ENCODE measurements around the gene KCTD14. TPM values are rescaled to one million over a fixed set of nuclear protein-coding genes. Genes with fewer than 3 reads are reported as not detected.
"Not testable (repeated sequence)": the region's sequence is repeated elsewhere in the genome, so short reads cannot be mapped to it uniquely, and the experiment has no call there.

KCTD14 gene
- total and polyA plus RNA-seq, 7 donors, result 2.5 to 22.8 (median 4.5) TPM

DNA sequence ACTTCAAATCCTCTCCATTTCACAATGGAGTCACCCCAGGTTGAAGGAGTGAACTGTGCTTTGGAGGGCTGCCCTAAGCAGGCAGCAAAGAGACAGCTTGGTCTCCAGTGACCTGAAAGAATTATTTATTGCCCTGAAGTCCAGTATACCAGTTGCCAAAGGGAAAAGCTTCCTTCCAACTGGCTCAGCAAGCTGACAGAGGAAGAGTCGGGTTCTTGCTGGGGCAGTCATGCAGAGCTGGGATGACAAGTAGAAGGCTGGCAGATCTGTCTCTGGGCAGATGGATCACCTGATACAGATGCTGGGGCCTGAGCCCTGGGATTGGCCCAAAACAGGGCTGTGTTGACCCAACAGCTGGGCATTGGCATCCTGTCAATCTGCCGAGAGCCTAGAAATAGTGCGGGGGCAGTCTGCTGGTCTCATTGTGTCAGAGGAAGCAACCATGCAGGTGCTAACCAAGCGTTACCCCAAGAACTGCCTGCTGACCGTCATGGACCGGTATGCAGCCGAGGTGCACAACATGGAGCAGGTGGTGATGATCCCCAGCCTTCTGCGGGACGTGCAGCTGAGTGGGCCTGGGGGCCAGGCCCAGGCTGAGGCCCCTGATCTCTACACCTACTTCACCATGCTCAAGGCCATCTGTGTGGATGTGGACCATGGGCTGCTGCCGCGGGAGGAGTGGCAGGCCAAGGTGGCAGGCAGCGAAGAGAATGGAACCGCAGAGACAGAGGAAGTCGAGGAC is 40.5 kb upstream of the KCTD14 start, which contains the start of gene THRSP:
THRSP (plus strand) TSS at position 422 of the 742 bp plus-strand sequence; CDS start at position 443, 21 bp downstream.
- Histone ChIP-seq H3K9me3 (no peaks in the 10 kb centered on the region), H3K27ac (no peak within 1 kb of the TSS), H3K4me3 (no peak within 1 kb of the TSS), H3K36me3 (peaks cover 0 to 14% (median 3%) of the 10 kb centered on the region in 4 donors), H3K27me3 (no peaks in the 10 kb centered on the region), H3K4me1 (peaks cover 0 to 8% (median 5%) of the 10 kb centered on the region in 4 donors)
- WGBS, 2 donors, result 95 to 96% methylated on average over 14 of the region's 14 CpGs
- TF ChIP-seq EP300 (IDR thresholded peaks at IDR 0.05), result no peak
- no peak for TF ChIP-seq POLR2A (IDR thresholded peaks at IDR 0.05)
- TF ChIP-seq, protein P1, sequence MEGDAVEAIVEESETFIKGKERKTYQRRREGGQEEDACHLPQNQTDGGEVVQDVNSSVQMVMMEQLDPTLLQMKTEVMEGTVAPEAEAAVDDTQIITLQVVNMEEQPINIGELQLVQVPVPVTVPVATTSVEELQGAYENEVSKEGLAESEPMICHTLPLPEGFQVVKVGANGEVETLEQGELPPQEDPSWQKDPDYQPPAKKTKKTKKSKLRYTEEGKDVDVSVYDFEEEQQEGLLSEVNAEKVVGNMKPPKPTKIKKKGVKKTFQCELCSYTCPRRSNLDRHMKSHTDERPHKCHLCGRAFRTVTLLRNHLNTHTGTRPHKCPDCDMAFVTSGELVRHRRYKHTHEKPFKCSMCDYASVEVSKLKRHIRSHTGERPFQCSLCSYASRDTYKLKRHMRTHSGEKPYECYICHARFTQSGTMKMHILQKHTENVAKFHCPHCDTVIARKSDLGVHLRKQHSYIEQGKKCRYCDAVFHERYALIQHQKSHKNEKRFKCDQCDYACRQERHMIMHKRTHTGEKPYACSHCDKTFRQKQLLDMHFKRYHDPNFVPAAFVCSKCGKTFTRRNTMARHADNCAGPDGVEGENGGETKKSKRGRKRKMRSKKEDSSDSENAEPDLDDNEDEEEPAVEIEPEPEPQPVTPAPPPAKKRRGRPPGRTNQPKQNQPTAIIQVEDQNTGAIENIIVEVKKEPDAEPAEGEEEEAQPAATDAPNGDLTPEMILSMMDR (IDR thresholded peaks at IDR 0.05), result no peak
- no peak for TF ChIP-seq POLR2AphosphoS5 (IDR thresholded peaks at IDR 0.05)
- no peak for DNase-seq
- intact Hi-C loops (cut with DNase I), result no loop called here

DNA sequence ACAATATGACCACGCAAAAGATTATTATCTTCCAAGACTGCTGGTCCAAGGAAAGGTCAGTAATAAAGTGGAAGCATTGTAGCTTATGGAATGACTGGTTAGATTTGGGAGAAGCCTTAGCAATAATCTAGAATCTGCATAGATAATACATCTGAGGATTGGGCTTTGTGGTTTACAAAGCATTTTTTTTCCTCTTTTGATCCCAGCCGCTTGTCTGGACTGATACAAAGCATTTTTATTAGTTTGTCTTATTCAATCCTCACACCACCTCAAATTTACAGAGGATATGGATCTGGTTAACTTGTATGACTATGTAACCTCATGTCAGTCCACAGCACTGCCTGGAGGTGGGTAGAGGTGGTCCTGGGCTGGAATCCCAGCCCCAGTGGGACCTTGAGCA is 39.6 kb upstream of the KCTD14 start:
- DNase-seq, result no peak
- intact Hi-C loops (cut with DNase I), result no loop called here
- TF ChIP-seq EP300 (IDR thresholded peaks at IDR 0.05) (no peak), POLR2AphosphoS5 (IDR thresholded peaks at IDR 0.05) (no peak), POLR2A (IDR thresholded peaks at IDR 0.05) (no peak)
- TF ChIP-seq, protein P1 (IDR thresholded peaks at IDR 0.05), result no peak

DNA sequence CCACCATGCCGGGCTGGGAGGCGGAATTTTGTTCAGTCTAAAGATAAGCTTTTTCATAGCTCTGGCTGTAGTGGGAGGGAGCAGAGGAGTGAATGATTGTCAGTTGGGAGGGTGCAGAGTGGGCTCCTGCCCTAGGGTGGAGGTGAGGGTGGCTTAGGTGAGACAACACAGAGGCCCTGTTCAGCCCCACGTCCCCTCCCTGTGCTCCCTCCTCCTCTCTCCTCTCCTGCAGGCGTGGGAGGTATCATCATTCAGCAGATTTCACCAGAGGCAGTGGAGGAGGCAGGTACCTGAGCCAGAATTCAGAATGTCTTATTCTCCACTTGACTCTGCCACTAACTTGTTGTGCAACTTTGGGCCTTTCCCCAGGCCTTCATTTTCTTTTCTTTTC is 38.8 kb upstream of the KCTD14 start:
- Histone ChIP-seq H3K27ac (no peak overlapping the region), H3K27me3 (no peaks in the 10 kb centered on the region), H3K4me3 (no peak overlapping the region), H3K9me3 (no peaks in the 10 kb centered on the region), H3K36me3 (no peaks in the 10 kb centered on the region), H3K4me1 (peaks cover 0 to 8% (median 5%) of the 10 kb centered on the region in 4 donors)
- WGBS, 2 donors, result 78 to 79% methylated on average over 4 of the region's 4 CpGs
- no peak for DNase-seq
- TF ChIP-seq EP300 (IDR thresholded peaks at IDR 0.05), result no peak
- no peak for TF ChIP-seq POLR2AphosphoS5 (IDR thresholded peaks at IDR 0.05)
- TF ChIP-seq POLR2A (IDR thresholded peaks at IDR 0.05), result no peak
- TF ChIP-seq, protein P1 (IDR thresholded peaks at IDR 0.05), result no peak
- intact Hi-C loops (cut with DNase I), result no loop called here

More for the DNA sequence above, 39.6 kb upstream of the KCTD14 start:
- H3K4me1 ChIP-seq, result peaks cover 0 to 8% (median 5%) of the 10 kb centered on the region in 4 donors
- no peak overlapping the region for H3K4me3 ChIP-seq
- H3K27ac ChIP-seq, result no peak overlapping the region
- WGBS, 2 donors, result 39 to 66% methylated on average over 2 of the region's 2 CpGs
- H3K36me3 ChIP-seq, result peaks cover 0 to 5% (median under 1%) of the 10 kb centered on the region in 4 donors
- H3K9me3 ChIP-seq, result no peaks in the 10 kb centered on the region
- H3K27me3 ChIP-seq, result no peaks in the 10 kb centered on the region

DNA sequence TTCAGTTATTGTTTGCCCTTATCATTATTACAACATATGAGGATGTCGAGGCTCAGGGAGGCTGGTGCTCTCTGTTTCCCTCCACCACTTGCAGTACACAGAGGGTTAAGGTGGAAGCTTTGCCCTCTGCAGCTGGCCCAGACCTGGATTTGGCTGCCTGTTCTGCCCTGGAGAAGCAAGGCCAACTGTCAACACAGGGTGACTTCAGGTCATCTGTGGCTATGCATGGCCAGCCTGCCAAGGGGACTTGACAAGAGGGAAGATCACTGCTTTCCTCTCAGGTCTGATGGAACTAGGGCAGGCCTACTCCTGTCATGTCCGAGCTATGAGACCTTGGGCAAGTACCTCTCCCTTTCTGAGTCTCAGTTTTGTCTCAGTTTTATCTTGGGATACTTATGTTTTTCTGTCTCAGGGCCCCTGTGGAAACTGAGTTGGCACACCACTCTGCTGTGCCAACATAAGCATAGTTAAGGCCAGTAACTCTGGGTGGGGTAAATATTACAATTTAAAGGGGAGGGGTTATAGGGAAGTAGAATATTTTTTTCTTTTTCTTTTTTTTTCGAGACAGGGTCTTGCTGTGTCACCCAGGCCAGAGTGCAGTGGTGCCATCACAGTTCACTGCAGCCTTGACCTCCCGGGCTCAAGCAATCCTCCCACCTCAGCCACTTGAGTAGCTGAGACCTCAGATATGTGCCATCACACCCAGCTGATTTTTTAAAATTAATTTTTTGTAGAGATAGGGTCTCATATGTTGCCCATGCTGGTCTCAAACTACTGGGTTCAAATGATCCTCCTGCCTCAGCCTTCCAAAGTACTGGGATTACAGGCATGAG is 38.2 kb upstream of the KCTD14 start:
- 82 to 86% methylated on average over 4 of the region's 4 CpGs for WGBS, 2 donors
- no peaks in the 10 kb centered on the region for H3K36me3 ChIP-seq
- TF ChIP-seq EP300 (IDR thresholded peaks at IDR 0.05) (no peak), POLR2AphosphoS5 (IDR thresholded peaks at IDR 0.05) (no peak)
- intact Hi-C loops (cut with DNase I), result no loop called here
- H3K27me3 ChIP-seq, result no peaks in the 10 kb centered on the region
- H3K4me3 ChIP-seq, result no peak overlapping the region
- H3K9me3 ChIP-seq, result no peaks in the 10 kb centered on the region
- DNase-seq, result no peak
- H3K27ac ChIP-seq, result no peak overlapping the region
- H3K4me1 ChIP-seq, result peaks cover 0 to 8% (median 5%) of the 10 kb centered on the region in 4 donors

DNA sequence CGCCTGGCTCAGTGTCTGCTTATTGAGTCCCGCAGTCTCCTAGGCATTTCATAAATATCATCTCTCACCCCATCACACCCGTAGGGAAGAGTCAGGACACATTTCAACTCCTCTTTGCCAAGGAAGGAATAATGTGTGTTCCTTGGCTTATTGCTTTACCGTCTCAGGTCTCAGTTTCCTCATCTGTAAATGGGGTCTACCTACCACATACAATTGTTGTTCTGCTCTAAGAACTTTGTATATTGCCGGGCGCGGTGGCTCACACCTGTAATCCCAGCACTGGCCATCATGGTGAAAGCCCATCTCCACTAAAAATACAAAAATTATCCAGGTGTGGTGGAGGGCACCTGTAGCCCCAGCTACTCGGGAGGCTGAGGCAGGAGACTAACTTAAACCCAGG is 37.5 kb upstream of the KCTD14 start:
- H3K27me3 ChIP-seq, result no peaks in the 10 kb centered on the region
- intact Hi-C loops (cut with DNase I), result no loop called here
- peaks cover 0 to 8% (median 5%) of the 10 kb centered on the region in 4 donors for H3K4me1 ChIP-seq
- H3K4me3 ChIP-seq, result no peak overlapping the region
- H3K27ac ChIP-seq, result no peak overlapping the region
- no peak for DNase-seq
- no peaks in the 10 kb centered on the region for H3K9me3 ChIP-seq
- no peak for TF ChIP-seq EP300 (IDR thresholded peaks at IDR 0.05)
- TF ChIP-seq POLR2A (IDR thresholded peaks at IDR 0.05), result no peak
- TF ChIP-seq POLR2AphosphoS5 (IDR thresholded peaks at IDR 0.05), result no peak
- TF ChIP-seq, protein P1 (IDR thresholded peaks at IDR 0.05), result no peak
- no peaks in the 10 kb centered on the region for H3K36me3 ChIP-seq
- 95 to 98% methylated on average over 8 of the region's 8 CpGs for WGBS, 2 donors

DNA sequence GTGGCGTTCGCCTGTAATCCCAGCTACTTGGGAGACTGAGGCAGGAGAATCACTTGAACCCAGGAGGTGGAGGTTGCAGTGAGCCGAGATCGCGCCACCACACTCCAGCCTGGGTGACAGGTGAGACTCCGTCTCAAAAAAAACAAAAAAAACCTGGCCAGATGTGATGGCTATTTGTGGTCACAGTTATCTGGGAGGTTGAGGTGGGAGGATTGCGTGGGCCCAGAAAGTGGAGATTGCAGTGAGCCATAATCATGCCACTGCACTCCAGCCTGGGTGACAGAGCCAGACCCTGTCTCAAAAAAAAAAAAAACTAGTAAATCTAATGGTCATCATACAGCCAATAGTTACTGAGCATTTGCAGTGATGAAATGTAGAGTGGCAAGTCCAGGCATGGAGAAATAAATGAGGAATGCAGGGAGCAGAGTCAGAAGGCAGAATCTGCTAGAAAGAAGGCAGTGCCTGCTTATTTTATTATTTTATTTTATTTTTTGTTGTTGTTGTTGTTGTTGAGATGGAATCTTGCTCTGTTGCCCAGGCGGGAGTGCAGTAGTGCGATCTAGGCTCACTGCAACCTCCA is 36.8 kb upstream of the KCTD14 start:
- intact Hi-C loops (cut with DNase I), result not testable (repeated sequence)

More for the DNA sequence above, 36.8 kb upstream of the KCTD14 start:
- H3K36me3 ChIP-seq, H3K4me3 ChIP-seq, DNase-seq, H3K4me1 ChIP-seq, H3K27ac ChIP-seq, H3K27me3 ChIP-seq, H3K9me3 ChIP-seq: not testable (repeated sequence)
- WGBS, 2 donors, result 97% methylated on average over 9 of the region's 9 CpGs
